Upper lobe of left lung (tissue), 4 donors: ENCODE results near the gene KCNN1.
A peak's percentile ranks its signal among the peaks of the same experiment; 100 is the strongest.

ENCODE experiments used
- POLR2A ChIP-seq, 4 donors: fragments of 450-650 bp; IDR thresholded peaks; one replicate each; pipeline ENCODE4 v1.5.1; 2016 to 2017; ENCODE audit warnings: antibody characterized with exemption in 4 of 4, mild to moderate bottlenecking in 2 of 4
- TF ChIP-seq, protein P1 (sequence below), 6 experiments: fragments of 450-650 bp in 4 of 6; fragments of 200-600 bp in 2 of 6; sonication (generic) in 2 of 6; IDR thresholded peaks; one replicate each; pipeline ENCODE4 v1.5.1; 2016 to 2019; ENCODE audit warnings: antibody characterized with exemption in 6 of 6

GRCh38 chr19:17932485-17933338 is 34.2 kb upstream of the KCNN1 start, which contains the start of gene CCDC124:
- TF ChIP-seq, protein P1, sequence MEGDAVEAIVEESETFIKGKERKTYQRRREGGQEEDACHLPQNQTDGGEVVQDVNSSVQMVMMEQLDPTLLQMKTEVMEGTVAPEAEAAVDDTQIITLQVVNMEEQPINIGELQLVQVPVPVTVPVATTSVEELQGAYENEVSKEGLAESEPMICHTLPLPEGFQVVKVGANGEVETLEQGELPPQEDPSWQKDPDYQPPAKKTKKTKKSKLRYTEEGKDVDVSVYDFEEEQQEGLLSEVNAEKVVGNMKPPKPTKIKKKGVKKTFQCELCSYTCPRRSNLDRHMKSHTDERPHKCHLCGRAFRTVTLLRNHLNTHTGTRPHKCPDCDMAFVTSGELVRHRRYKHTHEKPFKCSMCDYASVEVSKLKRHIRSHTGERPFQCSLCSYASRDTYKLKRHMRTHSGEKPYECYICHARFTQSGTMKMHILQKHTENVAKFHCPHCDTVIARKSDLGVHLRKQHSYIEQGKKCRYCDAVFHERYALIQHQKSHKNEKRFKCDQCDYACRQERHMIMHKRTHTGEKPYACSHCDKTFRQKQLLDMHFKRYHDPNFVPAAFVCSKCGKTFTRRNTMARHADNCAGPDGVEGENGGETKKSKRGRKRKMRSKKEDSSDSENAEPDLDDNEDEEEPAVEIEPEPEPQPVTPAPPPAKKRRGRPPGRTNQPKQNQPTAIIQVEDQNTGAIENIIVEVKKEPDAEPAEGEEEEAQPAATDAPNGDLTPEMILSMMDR (IDR thresholded peaks at IDR 0.05): peak; percentile 60 to 96 (median 86)
- peak in 3 of 4 donors; percentile 76 to 94 (median 91) for TF ChIP-seq POLR2A (IDR thresholded peaks at IDR 0.05)
